GM12801 (cell line): ENCODE results near the gene UGT1A9.
"Not testable (repeated sequence)": the region's sequence is repeated elsewhere in the genome, so short reads cannot be mapped to it uniquely, and the experiment has no call there.

Source experiments
- CTCF ChIP-seq: IDR thresholded peaks from one replicate; pipeline ENCODE4 v1.5.1; 2011; ENCODE audit warnings: control low read depth; ENCODE audit not compliant: insufficient read length; ENCODE audit errors: extremely low read depth

UGT1A9 gene

DNA sequence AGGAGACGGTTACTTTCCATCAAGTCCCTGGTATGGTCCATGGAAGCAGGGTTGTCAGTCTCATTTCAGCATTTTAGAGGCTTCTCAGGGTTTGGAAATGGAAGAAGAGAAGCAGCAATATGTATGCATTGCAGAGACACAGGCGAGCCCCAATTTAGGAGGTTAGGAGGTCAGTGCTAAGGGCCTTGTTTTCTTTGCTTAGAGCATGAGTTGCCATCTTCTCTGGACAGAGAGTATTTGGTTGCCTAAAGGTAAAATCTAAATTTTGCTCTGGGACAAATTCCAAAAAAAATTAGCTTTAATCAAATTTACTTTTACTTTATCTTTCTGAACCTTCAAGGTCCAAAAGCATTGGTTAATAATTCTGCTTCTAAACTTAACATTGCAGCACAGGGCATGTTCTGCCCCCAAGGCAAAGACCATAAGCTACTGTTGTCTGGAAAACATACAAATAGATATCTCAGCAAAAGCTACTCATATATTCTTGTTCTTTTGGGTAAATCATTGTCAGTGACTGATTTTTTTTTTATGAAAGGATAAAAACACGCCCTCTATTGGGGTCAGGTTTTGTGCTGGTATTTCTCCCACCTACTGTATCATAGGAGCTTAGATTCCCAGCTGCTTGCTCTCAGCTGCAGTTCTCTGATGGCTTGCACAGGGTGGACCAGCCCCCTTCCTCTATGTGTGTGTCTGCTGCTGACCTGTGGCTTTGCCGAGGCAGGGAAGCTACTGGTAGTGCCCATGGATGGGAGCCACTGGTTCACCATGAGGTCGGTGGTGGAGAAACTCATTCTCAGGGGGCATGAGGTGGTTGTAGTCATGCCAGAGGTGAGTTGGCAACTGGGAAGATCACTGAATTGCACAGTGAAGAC lies at the start of gene UGT1A9:
Gene UGT1A9, plus strand, starts transcription at position 609 of the 872 bp plus-strand sequence. Its CDS starts 37 bp downstream, at position 646.
- TF ChIP-seq CTCF: no peak

- no peak for TF ChIP-seq CTCF
These were observed 44.2 kb upstream of the UGT1A9 start for GRCh38 chr2:233627331-233628025.

DNA sequence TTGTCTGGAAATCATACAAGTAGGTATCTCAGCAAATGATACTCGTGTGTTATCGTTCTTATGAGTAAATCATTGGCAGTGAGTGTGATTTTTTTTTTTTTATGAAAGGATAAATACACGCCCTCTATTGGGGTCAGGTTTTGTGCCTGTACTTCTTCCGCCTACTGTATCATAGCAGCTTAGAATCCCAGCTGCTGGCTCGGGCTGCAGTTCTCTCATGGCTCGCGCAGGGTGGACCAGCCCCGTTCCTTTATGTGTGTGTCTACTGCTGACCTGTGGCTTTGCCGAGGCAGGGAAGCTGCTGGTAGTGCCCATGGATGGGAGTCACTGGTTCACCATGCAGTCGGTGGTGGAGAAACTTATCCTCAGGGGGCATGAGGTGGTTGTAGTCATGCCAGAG lies 35.4 kb upstream of the UGT1A9 start, which contains the start of gene UGT1A10:
Gene UGT1A10, plus strand, starts transcription at position 143 of the 400 bp plus-strand sequence. Its CDS starts 75 bp downstream, at position 218.
- not testable (repeated sequence) for TF ChIP-seq CTCF

DNA sequence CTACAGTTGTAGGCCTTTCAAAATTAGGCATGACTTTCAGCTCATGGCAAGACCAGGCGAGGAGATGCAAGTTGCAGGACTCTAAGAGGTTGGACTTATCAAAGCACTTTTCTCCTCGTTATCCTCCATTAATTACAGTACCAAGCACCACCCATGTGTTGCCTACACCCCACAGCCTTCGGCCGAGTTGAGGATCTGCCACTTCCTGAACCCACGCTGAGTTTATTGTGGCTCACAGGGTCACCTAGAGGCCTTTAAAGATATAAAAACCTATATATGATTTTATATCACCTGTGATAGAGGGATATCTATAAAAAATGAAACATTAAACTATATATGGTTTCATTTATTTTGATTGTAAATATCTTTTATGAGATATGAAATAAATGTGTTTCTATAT lies 32.9 kb upstream of the UGT1A9 start:
- TF ChIP-seq CTCF: no peak

DNA sequence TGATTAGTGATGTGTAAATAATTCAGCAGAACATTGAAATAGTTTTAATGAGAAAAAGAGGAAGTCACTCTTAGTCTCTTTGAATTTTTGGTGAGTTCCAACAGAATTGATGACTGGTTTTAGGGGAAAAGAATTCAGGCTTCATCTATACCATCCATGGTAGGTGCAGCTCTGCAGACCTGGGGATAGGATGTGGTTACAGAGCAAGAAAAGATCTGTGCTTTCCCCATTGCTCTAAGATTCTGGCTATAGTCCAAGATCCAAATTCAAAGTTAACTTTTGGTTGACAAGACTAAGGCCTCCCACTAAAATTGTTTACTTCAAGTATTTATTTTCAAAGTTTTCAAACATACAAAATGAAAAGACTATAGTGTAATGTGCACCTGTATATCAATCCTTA lies 31.8 kb upstream of the UGT1A9 start:
- no peak for TF ChIP-seq CTCF

DNA sequence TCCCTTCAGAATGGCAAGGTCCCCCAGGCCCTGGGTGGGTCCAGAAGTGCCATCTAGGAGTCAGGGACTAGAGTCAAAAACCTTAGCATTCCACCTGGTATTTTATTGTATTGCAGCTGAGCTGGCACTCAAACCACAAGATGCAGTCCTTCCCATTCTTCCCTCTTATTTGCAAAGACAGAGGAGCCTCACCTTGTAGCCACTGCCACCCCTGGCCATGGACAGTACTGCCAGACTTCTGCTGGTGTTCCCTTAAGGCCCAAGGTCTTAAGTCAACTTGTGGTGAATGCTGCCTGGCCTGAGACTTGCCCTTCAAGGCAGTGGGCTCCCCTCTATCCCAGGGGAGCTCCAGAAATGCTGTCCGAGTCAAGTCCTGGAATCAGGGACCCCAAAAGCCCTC lies 28.6 kb upstream of the UGT1A9 start:
- no peak for TF ChIP-seq CTCF

GRCh38 chr2:233650981-233651380 lies 20.7 kb upstream of the UGT1A9 start:
- no peak for TF ChIP-seq CTCF
